ENCODE results near the gene VPS54. TPM values are rescaled to one million over a fixed set of nuclear protein-coding genes. Genes with fewer than 3 reads are reported as not detected.

VPS54 gene
- polyA plus RNA-seq, 1 donor (not counting 4 experiments of a cell fraction or from before 2014, with no cell fraction given), result 18.2 TPM

- Histone ChIP-seq H2AFZ (ENCODE audit: control insufficient read depth, low read length) (no peak overlapping the region), H3K36me3 (ENCODE audit: control insufficient read depth in 2 of 2, extremely low read depth in 1 of 2, insufficient read depth in 2 of 2, low read length in 2 of 2) (peaks cover 13% of the 10 kb centered on the region in 2 experiments), H3K27me3 (ENCODE audit: control insufficient read depth, extremely low read depth, insufficient read depth, low read length) (no peaks in the 10 kb centered on the region), H3K79me2 (ENCODE audit: control insufficient read depth, insufficient read depth, low read length) (no peaks in the 10 kb centered on the region), H3K9ac (ENCODE audit: control insufficient read depth, extremely low read depth, insufficient read depth, low read length) (no peak overlapping the region), H3K9me1 (ENCODE audit: control insufficient read depth, extremely low read depth, insufficient read depth, low read length) (no peaks in the 10 kb centered on the region), H3K27ac (ENCODE audit: control insufficient read depth, insufficient read depth, low read length) (no peak overlapping the region), H3K9me3 (ENCODE audit: control insufficient read depth, low read depth, low read length) (no peaks in the 10 kb centered on the region), H3K4me1 (ENCODE audit: control insufficient read depth, extremely low read depth, insufficient read depth, low read length) (no peaks in the 10 kb centered on the region), H3K4me3 (ENCODE audit: control insufficient read depth in 2 of 3, extremely low read depth in 1 of 3, insufficient read depth in 2 of 3, low read depth in 1 of 3, low read length in 3 of 3) (no peak overlapping the region), H3K4me2 (ENCODE audit: control insufficient read depth, extremely low read depth, insufficient read depth, low read depth, low read length) (no peak overlapping the region), H4K20me1 (ENCODE audit: control insufficient read depth, extremely low read depth, insufficient read depth, low read length) (no peaks in the 10 kb centered on the region)
- DNase-seq (ENCODE audit: low read depth, low spot score) (no peak), FAIRE-seq (no peak)
- TF ChIP-seq CTCF (optimal IDR thresholded peaks at IDR 0.05 in 1 of 3, IDR thresholded peaks at IDR 0.05 in 1 of 3, conservative IDR thresholded peaks at IDR 0.05 in 1 of 3; ENCODE audit: extremely low read depth in 1 of 3, insufficient read depth in 2 of 3, low read length in 3 of 3) (no peak), EZH2 (IDR thresholded peaks at IDR 0.05; ENCODE audit: low read length) (no peak)
- dilution Hi-C loops (cut with MboI; ENCODE audit: extremely low pct_ligation_motif_present, low sequenced_read_pairs), result no loop called here
Observed at GRCh38 chr2:63893163-63893562, 126.1 kb downstream of the VPS54 start.

GRCh38 chr2:63891488-63892030 lies 127.7 kb downstream of the VPS54 start:
- peaks cover 13 to 15% of the 10 kb centered on the region in 2 experiments for H3K36me3 ChIP-seq (ENCODE audit: control insufficient read depth in 2 of 2, extremely low read depth in 1 of 2, insufficient read depth in 2 of 2, low read length in 2 of 2)
- DNase-seq (ENCODE audit: low read depth, low spot score), result no peak

More at GRCh38 chr2:63891488-63892030, 127.7 kb downstream of the VPS54 start:
- Histone ChIP-seq H3K4me3 (ENCODE audit: control insufficient read depth in 2 of 3, extremely low read depth in 1 of 3, insufficient read depth in 2 of 3, low read depth in 1 of 3, low read length in 3 of 3) (no peak overlapping the region), H2AFZ (ENCODE audit: control insufficient read depth, low read length) (no peak overlapping the region), H3K79me2 (ENCODE audit: control insufficient read depth, insufficient read depth, low read length) (no peaks in the 10 kb centered on the region), H3K9ac (ENCODE audit: control insufficient read depth, extremely low read depth, insufficient read depth, low read length) (no peak overlapping the region), H3K27ac (ENCODE audit: control insufficient read depth, insufficient read depth, low read length) (no peak overlapping the region), H3K27me3 (ENCODE audit: control insufficient read depth, extremely low read depth, insufficient read depth, low read length) (no peaks in the 10 kb centered on the region), H3K4me2 (ENCODE audit: control insufficient read depth, extremely low read depth, insufficient read depth, low read depth, low read length) (no peak overlapping the region), H3K9me1 (ENCODE audit: control insufficient read depth, extremely low read depth, insufficient read depth, low read length) (no peaks in the 10 kb centered on the region), H3K9me3 (ENCODE audit: control insufficient read depth, low read depth, low read length) (no peaks in the 10 kb centered on the region), H3K4me1 (ENCODE audit: control insufficient read depth, extremely low read depth, insufficient read depth, low read length) (no peaks in the 10 kb centered on the region), H4K20me1 (ENCODE audit: control insufficient read depth, extremely low read depth, insufficient read depth, low read length) (no peaks in the 10 kb centered on the region)
- no peak for FAIRE-seq
- TF ChIP-seq EZH2 (IDR thresholded peaks at IDR 0.05; ENCODE audit: low read length) (no peak), CTCF (optimal IDR thresholded peaks at IDR 0.05 in 1 of 3, IDR thresholded peaks at IDR 0.05 in 1 of 3, conservative IDR thresholded peaks at IDR 0.05 in 1 of 3; ENCODE audit: extremely low read depth in 1 of 3, insufficient read depth in 2 of 3, low read length in 3 of 3) (no peak)
- dilution Hi-C loops (cut with MboI; ENCODE audit: extremely low pct_ligation_motif_present, low sequenced_read_pairs), result no loop called here
